NCI-H446 treated with DMSO at 0.1 percent for 48 hours (cell line): Measurements from ENCODE around the gene RAD9A.
"Not testable (repeated sequence)": the region's sequence is repeated elsewhere in the genome, so short reads cannot be mapped to it uniquely, and the experiment has no call there.

Source experiments
- DNase-seq: peaks from one replicate; lab custom pipeline; 2025; lab: John Stamatoyannopoulos, UW

RAD9A gene

DNA sequence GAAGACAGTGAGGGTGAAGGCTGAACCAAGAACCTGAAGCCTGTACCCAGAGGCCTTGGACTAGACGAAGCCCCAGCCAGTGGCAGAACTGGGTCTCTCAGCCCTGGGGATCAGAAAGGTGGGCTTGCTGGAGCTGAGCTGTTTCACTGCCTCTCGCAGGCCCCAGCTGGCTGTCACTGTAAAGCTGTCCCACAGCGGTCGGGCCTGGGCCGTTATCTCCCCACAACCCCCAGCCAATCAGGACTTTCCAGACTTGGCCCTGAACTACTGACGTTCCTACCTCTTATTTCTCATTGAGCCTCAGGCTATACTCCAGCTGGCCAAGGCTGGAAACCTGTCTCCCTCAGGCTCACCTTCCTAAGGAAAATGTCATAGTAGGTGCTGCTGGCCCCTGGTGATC lies 5.8 kb downstream of the RAD9A start:
- DNase-seq, result no peak

DNA sequence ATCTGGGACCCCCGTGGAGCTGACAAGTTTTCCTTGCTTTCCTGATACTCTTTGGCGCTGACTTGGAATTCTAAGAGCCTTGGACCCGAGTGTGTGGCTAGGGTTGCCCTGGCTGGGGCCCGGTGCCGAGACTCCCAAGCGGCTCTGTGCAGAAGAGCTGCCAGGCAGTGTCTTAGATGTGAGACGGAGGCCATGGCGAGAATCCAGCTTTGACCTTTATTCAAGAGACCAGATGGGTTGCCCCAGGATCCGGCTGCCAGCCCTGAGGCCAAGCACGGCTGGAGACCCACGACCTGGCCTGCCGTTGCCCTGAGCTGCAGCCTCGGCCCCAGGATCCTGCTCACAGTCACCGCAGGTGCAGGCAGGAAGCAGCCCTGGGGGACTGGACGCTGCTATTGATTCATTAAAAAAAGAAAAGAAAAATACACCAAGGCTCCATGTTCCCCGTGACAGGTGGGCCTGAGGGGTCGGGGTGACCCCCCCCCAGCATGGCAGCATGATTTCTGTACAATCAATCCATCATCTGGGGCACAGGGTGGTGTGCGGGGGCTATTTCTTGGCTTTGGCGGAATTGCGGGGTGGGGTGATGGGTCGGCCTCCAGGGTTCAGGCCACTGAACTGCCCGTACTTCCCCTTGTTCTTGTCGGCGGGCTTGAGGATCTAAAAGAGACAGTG lies 6.3 kb downstream of the RAD9A start:
- DNase-seq, result no peak

DNA sequence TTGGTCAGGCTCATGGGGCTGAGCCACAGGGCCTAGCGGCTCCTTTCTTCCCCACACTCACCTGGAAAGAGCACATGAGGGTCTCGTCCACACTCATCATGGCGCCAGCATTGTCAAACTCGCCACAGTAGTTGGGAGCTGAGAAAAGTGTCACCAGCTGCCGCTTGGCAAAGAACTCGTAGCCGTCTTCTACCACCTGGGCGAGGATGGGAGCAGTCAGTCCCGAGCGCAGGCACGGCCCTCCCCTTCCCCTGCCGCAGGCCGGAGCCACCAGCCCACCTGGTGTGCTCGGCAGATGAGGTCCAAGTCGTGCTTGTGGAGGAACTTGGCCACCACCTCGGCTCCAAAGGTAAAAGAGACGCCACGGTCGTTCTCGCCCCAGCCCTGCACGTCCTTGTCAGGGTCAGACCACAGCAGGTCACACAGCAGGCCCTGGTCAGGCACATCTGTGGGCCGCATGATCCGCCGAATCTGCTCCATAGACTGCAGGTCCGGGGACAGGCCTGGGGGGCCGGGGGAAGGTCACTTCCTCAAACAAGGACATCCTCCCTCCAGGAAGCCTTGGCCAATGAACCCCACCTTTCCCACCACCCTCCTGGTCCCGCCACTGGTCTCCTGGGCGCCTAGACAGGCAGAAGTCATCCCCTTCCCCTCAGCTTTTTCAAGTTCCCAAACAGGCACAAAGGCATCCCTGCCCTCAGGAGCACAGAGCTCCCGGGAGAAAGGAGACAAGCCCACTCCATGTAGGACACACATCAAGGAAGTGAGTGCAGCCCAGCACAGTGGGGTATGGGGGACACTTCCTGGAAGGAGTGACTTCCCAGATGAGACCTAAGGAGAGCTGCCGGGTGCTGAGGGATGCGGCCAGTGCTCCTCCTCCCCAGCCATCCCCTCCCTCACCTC lies 7.1 kb downstream of the RAD9A start:
- DNase-seq, result no peak

DNA sequence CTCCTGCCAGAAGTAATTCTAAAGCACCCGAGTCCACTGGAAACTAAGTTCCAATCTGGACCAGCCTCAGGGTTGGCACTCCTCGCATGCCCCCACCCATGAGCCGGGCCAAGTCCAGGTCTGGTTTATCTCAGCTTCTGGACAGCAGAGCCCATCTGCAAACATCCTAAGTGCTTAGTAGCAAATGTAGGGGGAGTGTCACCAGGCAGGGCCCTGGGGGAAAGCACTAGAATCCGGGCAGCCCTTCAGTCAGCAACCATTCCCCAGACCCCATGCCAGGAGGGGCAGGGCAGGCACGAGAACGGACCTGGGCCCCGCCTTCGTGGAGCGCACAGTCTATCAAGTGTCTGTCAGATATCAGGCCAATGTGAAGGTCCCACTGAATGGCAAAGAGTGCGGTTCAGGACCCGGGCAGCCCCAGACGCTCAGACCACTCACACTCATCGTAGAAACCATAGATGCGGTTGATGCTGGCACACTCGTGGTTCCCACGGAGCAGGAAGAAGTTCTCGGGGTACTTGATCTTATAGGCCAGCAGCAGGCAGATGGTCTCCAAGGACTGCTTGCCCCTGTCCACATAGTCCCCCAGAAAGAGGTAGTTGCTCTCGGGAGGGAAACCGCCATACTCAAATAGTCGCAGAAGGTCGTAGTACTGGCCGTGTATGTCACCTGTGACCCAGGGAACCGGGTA lies 8.6 kb downstream of the RAD9A start:
- DNase-seq, result no peak

DNA sequence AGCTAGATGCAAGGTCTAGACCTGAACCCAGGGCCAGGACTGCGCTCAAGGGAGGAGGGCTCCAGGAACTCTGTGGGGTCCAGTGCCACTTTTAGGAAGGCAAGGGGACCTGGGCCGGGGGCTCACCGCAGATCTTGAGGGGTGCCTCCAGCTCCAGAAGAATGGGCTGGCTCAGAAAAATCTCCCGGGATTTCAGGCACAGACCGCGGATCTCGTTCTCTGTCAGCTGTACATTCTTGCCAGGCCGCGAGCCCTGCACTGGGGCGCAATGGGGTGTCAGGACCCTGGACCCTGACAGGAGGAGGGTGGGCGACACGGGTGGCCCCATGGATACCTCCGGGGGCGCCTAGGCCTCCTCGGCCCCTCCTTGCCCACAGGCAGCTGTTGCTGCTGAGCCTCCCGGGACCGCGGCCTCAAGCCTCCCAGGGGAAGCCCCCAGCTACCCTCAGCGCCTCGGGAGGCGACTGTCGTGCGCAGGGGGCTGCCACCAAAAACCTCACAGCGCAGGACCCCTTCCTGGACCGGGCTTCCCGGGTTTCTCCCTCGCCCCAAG lies 9.2 kb downstream of the RAD9A start:
- no peak for DNase-seq

DNA sequence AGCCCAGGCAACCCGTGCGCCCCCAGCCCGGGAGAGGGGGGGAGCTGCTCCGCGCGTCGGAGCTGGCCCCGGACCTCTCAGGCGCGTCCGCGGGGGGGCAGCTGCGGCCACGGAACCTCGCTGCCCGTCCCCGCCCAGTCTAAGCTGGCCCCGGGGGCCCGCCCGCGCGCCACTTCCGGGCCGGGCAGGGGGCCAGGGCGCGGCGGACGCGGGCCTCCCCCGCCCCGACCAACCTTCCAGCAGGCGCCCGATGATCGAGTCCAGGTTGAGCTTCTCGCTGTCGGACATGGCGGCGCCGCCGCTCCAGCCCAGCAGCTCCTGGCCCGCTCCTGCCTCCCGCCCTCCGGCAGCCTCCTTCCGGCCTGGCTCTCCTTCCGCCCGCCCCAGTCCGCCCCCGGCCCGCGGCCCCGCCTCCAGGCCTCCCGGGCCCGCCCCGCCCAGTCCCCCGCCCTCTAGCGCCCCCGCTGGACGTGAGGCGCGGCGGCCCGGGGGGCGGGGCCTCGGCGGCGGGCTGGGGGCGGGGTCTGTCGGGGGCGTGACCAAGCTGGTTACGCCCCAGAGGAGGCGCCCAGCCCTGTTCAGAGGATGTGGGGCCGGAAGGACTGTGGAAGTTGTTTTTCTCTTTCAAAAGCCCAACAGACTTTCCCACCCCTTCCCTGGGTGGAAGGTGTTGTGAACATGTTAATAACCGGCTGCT lies 9.9 kb downstream of the RAD9A start, which contains the start of gene PPP1CA:
TSS of gene PPP1CA (minus strand) at position 364 of the 697 bp plus-strand sequence. CDS start at position 288, 76 bp downstream.
- DNase-seq, result peak; percentile 69

DNA sequence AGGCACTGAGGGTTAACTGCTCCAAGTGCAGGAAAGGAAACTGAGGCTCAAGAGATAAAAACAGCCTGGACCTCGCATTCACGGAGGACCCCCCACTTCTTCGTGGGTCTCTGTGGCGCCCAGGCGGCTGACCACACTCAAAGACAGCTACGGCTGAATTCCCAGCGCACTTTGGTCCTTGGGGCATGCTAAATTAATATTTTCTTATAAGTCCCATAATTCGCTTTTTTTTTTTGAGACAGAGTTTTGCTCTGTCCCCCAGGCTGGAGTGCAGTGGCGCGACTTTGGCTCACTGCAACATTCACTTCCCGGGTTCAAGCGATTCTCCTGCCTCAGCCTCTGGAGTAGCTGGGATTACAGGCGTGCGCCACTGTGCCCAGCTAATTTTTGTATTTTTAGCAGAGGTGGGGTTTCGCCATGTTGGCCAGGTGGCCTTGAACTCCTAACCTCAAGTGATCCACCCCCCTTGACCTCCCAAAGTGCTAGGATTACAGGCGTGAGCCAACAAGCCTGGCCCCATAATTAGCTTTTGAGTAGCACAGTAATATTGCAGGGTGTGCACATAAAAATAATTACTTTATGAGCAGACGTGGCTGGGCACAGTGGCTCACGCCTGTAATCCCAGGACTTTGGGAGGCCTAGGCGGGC lies 10.5 kb downstream of the RAD9A start:
- not testable (repeated sequence) for DNase-seq

DNA sequence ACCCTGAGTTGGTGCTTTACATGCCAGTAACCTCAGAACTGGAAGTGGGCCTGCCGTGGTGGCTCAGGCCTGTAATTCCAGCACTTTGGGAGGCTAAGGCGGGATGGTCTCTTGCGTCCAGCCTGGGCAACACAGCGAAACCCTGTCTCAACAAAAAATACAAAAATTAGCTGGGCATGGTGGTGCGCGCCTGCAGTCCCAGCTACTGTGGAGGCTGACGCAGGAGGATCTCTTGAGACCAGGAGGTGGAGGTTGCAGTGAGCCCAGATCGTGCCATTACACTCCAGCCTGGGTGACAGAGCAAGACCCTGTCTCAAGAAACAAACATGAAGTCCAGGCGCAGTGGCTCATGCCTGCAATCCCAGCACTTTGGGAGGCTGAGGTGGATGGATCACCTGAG lies 11.3 kb downstream of the RAD9A start:
- not testable (repeated sequence) for DNase-seq

DNA sequence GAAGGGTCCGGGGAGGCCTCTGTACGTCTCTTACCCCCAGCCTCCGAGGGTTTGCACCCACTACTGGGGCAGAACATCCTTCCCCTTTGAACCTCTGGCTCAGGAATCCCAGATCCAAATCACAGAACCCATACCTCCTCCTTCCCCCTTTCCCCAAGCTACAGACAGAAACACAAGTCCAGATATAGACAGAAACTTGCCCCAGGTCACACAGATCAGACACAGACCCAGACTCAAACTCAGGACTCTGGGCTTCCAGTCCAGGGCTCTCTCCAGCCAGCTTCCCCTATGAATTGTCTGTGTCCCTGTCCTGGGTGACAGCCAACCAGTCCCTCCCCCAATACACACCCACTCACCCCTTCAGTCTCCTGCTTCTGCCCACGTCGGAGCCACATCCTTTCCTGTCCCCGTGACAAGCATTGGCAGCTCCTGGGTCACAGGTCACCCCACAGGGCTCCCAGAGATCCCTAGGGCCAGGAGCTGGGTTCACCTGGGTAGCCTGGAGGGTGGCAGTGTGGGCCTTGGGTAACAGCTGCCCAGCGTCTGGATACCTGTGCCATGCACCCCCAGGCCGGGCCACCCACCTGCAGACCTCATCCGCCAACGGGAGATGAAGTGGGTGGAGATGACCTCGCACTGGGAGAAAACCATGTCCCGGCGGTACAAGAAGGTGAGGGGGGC lies 12.9 kb downstream of the RAD9A start:
- no peak for DNase-seq

DNA sequence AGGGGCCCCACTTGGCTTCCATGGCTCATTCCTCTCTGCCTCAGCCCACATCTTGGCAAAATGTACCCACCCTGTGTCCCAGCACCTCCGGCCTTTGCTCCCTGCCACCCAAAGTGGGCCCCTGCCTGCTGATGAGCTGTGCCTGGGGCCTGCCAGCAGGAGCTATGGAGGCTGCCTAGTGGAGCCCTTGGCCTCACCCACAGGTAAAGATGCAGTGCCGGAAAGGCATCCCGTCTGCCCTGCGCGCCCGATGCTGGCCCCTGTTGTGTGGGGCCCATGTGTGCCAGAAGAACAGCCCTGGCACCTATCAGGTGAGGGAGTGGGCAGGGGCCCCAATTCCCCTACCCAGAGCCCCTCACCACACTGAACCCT lies 13.4 kb downstream of the RAD9A start:
- DNase-seq, result no peak

DNA sequence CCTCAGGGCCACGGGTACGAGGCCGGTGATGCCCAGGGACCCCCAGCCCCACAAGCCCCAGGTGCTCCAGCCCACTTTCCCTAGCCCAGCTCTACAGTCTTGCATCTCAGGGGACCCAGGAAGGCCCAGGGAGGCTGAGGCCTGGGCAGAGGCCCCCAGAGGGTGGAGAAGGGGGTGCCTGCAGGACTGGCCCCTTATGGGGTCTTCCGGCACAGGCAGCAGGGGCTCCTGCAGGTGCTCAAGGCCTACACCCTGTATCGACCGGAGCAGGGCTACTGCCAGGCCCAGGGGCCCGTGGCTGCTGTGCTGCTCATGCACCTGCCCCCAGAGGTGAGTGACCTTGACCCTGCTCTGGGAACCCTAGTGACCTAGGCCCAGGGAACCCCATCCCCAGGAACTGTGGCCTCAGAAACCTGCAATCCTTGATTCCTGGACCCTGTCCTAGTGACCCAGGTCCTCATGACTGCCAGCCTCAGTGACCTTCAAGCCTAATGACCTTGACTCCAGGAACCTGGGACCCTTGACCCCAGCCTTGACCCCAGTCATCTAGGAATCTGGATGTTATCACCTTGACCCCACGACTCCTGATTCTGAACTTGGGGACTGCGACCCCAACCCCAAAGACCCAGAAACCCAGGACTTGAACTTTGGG lies 14.0 kb downstream of the RAD9A start:
- DNase-seq, result no peak

DNA sequence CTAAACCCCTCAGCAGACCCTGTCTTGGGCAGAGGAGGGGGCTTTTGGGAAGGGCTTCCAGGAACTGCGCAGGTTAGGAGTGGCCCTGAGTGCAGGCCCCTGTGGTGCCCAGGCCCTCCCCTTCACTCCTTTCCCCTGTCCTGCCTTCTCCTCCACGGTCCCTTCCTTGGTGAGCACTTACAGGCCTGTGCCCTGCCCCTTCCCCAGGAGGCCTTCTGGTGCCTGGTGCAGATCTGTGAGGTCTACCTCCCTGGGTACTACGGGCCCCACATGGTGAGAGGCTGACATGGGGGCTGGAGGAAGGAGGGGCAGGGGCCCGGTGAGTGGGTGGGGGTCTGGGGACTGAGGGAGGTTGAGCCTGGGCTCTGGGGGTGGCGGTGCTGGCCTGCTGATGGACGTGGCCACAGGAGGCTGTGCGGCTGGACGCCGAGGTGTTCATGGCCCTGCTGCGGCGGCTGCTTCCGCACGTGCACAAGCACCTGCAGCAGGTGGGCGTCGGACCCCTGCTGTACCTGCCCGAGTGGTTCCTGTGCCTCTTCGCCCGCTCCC lies 14.7 kb downstream of the RAD9A start:
- no peak for DNase-seq

DNA sequence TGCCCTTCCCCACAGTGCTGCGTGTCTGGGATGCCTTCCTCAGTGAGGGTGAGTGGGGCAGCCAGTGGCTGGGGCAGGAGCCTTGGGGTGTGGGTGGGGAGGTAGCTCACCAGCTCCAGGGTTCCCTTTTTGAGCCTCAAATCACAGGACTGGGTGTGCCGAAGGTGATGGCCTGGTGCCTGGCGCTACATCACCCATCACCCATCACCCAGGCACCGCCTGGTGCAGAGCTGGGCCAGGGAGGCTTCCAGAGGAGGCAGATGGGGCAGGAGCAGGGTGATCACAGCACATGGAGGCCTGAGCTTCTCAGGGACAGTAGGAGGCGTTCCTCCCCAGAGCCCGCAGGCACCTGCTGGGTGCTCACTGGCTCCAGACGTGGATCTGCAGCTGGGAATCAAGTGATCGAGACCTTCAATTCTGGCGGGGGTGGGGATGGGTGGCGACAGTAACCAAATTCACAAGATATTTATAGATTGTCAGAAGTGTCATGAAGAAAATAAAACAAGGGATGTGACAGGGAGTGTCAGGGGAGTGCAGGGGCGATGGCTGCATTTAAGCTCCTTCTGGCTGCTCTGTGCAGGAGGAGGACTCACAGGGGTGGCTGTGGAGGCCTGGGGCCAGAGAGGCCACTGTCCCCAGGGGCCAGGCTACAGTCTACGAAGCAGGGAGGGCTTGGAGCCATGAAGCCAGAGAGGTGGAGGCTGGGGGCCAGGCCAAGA lies 15.3 kb downstream of the RAD9A start:
- DNase-seq, result no peak

DNA sequence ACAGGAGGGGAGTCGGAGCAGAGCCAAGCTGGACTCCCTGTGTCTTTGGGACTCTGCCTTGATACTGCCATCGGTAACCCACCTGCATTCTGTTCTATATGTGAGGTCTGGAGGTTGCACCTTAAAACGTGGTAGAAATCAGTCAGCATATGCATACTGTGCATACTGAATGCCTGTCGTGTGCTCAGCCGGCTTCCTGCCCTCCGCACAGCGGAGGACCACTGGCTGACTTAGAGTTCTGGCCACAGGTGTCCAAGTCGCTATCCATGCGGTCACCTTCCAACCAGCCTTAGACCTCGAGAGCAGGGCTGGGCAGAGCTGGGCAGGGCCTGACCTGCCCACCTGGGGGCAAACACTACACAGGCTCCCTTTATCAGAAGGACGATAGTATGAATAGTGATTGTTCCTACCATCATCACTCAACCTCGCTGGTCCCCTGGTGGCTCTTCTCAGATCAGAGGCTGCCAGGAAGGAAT lies 15.9 kb downstream of the RAD9A start:
- no peak for DNase-seq

DNA sequence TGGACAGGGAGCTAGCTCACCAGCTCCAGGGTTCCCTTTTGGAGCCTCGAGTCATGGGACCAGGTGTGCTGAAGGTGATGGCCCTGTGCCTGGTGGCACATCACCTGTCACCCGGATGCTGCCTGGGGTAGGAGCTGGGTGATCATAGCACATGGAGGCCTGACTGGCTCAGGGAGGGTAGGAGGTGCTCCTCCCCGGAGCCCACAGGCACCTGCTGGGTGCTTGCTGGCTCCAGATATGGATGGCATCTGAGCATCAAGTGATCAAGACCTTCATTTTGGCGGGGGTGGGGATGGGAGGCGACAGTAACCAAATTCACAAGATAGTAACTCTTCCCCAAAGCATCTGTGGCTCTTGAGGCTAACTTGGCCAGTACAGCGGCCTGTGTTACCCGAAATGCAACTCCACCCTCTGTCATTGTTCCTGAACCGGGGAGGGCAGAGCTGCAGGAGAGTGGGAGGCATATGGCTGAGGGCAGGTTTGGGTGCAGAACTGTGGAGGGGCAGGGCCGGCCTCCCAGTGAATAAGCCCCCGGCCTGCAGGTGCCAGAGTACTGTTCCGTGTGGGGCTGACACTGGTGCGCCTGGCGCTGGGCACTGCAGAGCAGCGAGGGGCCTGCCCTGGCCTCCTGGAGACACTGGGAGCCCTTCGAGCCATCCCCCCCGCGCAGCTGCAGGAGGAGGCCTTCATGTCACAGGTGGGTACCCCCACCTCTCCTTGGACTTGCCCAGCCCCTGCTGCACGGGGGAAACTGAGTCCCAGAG lies 16.8 kb downstream of the RAD9A start:
- no peak for DNase-seq

DNA sequence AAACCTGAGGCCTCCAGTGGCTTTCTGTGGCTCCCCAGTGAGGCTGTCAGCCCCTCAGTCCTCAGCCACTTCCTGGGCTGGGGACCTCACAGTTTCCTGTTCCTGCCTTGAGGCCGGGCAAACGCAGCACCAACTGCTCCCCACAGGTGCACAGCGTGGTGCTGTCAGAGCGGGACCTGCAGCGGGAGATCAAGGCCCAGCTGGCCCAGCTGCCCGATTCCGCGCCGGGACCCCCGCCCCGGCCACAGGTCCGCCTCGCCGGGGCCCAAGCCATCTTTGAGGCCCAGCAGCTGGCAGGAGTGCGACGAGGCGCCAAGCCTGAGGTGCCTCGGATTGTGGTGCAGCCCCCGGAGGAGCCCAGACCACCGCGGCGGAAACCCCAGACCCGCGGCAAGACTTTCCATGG lies 17.5 kb downstream of the RAD9A start:
- no peak for DNase-seq

DNA sequence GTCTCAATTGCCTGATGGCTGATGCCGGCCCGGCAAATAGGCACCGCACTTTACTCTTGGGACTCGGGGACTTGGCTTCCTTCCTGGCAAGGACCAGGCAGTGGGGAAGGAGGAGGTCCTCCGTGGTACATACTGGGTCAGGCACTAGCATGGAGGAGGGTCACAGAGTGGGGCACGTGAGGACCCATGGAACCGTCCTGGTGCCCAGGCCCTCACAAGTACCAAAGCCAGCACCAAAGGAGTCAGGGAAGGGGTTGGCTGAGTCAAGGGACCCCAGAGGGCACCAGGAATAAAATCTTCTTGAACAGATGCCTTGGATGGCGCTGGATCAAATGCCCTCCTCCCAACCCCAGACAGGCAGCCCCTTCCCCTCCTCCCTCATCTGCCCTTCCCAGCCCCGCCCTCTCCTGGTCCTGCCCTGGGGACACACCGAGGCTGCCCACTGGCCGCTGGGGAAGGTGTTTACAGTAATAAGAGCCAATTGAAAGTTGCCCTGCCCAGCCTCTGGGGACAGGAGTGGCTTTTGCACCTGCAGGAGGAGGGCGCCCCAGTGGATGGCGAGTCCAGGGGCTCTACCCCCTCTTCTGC lies 18.1 kb downstream of the RAD9A start:
- no peak for DNase-seq

DNA sequence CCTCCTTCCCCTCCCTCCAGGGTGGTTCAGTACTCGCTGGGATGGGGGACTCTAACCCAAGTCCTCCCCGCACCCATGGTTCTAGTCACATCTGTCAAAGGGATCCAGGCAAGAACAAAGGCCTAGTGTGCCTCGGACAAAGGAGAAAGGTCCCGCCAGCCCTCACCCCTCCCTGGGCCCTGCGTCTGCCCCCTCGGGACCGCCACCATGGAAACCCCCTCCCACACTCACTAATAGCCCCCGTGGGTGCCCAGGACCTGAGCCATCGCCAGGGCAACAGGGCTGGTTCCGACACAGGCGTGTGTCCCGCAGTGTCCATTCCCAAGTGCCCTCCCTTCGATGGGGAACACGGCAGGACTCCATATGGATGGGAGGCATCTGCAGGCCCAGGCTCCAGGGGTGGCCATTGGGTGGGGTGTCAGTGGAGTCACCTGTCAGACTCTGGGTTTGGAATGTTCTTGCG lies 18.6 kb downstream of the RAD9A start:
- DNase-seq, result no peak
